SKM-1 treated with dmso at 0.1 percent for 144 hours (cell line): Measurements from ENCODE around the gene PCNT.
"Not testable (repeated sequence)": the region's sequence is repeated elsewhere in the genome, so short reads cannot be mapped to it uniquely, and the experiment has no call there.

Experiments
- DNase-seq: peaks from one replicate; lab custom pipeline; 2025; ENCODE audit not compliant: unreplicated experiment; lab: John Stamatoyannopoulos, UW

Gene PCNT

GRCh38 chr21:46401186-46401910 is 77.4 kb downstream of the PCNT start:
- DNase-seq, result no peak

GRCh38 chr21:46402421-46402820 is 78.5 kb downstream of the PCNT start:
- no peak for DNase-seq

GRCh38 chr21:46403234-46403811 is 79.4 kb downstream of the PCNT start:
- DNase-seq, result not testable (repeated sequence)

- no peak for DNase-seq
Measured at GRCh38 chr21:46404306-46404705, 80.3 kb downstream of the PCNT start.

- no peak for DNase-seq
Measured at GRCh38 chr21:46406001-46406400, 82.0 kb downstream of the PCNT start.

- DNase-seq, result no peak
Measured at GRCh38 chr21:46409641-46410406, 85.9 kb downstream of the PCNT start.

GRCh38 chr21:46410516-46410915 is 86.6 kb downstream of the PCNT start:
- no peak for DNase-seq

- DNase-seq, result no peak
Measured at GRCh38 chr21:46411236-46411635, 87.3 kb downstream of the PCNT start.

GRCh38 chr21:46411691-46412090 is 87.7 kb downstream of the PCNT start:
- DNase-seq, result no peak

- DNase-seq, result no peak
Measured at GRCh38 chr21:46412521-46413364, 88.8 kb downstream of the PCNT start.

- no peak for DNase-seq
Measured at GRCh38 chr21:46413365-46413696, 89.4 kb downstream of the PCNT start.

GRCh38 chr21:46414965-46415275 is 91.0 kb downstream of the PCNT start:
- no peak for DNase-seq

GRCh38 chr21:46416551-46416950 is 92.6 kb downstream of the PCNT start:
- DNase-seq, result no peak

GRCh38 chr21:46418265-46418946 is 94.5 kb downstream of the PCNT start:
- DNase-seq, result no peak

GRCh38 chr21:46420241-46421190 is 96.6 kb downstream of the PCNT start:
- no peak for DNase-seq

GRCh38 chr21:46421191-46421750 is 97.3 kb downstream of the PCNT start:
- DNase-seq, result no peak

GRCh38 chr21:46421756-46422555 is 98.0 kb downstream of the PCNT start:
- DNase-seq, result no peak

GRCh38 chr21:46422636-46423241 is 98.8 kb downstream of the PCNT start:
- DNase-seq, result no peak
